Measurements from ENCODE around the gene ITGAD.

DNA sequence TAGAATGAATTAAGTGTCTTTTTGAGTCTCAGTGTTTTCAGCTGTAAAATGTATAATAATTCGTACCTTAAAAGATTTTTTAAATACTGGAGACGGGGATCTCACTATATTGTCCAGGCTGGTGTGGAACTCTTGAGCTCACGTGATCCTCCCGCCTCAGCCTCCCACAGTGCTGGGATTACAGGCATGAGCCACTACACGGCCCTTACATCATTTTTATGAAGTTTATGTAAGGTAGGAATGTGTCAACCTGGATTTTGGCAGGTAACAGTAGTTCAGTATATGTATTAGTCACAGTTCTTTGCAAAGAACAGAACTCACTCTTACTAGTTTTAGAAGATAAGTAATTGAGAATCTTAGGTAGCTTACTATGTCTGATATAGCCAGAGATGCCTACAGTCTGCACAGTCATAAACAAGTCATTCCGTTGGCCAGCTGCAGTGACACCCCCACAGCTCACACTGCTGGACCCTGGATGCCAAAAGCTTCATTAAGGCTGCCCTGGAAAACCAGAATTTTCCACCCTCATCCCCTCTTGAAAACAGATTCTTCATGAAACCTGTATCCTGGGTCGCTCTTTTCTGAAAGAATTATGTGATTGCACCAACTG is 35.6 kb downstream of the ITGAD start:
- TF ChIP-seq, protein P1, sequence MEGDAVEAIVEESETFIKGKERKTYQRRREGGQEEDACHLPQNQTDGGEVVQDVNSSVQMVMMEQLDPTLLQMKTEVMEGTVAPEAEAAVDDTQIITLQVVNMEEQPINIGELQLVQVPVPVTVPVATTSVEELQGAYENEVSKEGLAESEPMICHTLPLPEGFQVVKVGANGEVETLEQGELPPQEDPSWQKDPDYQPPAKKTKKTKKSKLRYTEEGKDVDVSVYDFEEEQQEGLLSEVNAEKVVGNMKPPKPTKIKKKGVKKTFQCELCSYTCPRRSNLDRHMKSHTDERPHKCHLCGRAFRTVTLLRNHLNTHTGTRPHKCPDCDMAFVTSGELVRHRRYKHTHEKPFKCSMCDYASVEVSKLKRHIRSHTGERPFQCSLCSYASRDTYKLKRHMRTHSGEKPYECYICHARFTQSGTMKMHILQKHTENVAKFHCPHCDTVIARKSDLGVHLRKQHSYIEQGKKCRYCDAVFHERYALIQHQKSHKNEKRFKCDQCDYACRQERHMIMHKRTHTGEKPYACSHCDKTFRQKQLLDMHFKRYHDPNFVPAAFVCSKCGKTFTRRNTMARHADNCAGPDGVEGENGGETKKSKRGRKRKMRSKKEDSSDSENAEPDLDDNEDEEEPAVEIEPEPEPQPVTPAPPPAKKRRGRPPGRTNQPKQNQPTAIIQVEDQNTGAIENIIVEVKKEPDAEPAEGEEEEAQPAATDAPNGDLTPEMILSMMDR (IDR thresholded peaks at IDR 0.05) = no peak
- TF ChIP-seq POLR2A (IDR thresholded peaks at IDR 0.05) = no peak

Measured in esophagus squamous epithelium (tissue), 4 donors.